Activated CD8-positive, alpha-beta memory T cell treated with anti-CD3 and anti-CD28 coated beads for 1 hour (primary cell): ENCODE measurements around the gene HAUS8.
"Not testable (repeated sequence)": the region's sequence is repeated elsewhere in the genome, so short reads cannot be mapped to it uniquely, and the experiment has no call there.

Experiments used
- DNase-seq, 2 donors: peaks; one replicate each; pipeline ENCODE4 v3.0.0-alpha.2; 2020; ENCODE audit warnings: low read depth in 1 of 2; ENCODE audit errors: extremely low read depth in 1 of 2

The HAUS8 gene

GRCh38 chr19:17075035-17075863 is at the start of gene HAUS8, which contains the start of gene MYO9B:
Gene HAUS8, minus strand, starts transcription at chr19:17075452. Its CDS starts 30 bp downstream, at chr19:17075422.
Gene MYO9B, plus strand, starts transcription at chr19:17075777. Its CDS starts 25,941 bp downstream, at chr19:17101718.
- DNase-seq, result peak; percentile 98

GRCh38 chr19:17124025-17124424 is 48.8 kb upstream of the HAUS8 start:
- no peak for DNase-seq

GRCh38 chr19:17123041-17123440 is 47.8 kb upstream of the HAUS8 start:
- no peak for DNase-seq

GRCh38 chr19:17121736-17122293 is 46.6 kb upstream of the HAUS8 start:
- no peak for DNase-seq

GRCh38 chr19:17118957-17119356 is 43.7 kb upstream of the HAUS8 start:
- no peak for DNase-seq

- no peak for DNase-seq
These were observed 41.9 kb upstream of the HAUS8 start for GRCh38 chr19:17116996-17117702.

- DNase-seq, result no peak
These were observed 39.2 kb upstream of the HAUS8 start for GRCh38 chr19:17114414-17114831.

GRCh38 chr19:17113127-17113785 is 38.0 kb upstream of the HAUS8 start:
- DNase-seq, result no peak

- no peak for DNase-seq
These were observed 37.4 kb upstream of the HAUS8 start for GRCh38 chr19:17112700-17113099.

GRCh38 chr19:17112271-17112670 is 37.0 kb upstream of the HAUS8 start:
- no peak for DNase-seq

GRCh38 chr19:17111766-17112165 is 36.5 kb upstream of the HAUS8 start:
- DNase-seq, result no peak

- DNase-seq, result no peak
These were observed 35.3 kb upstream of the HAUS8 start for GRCh38 chr19:17110599-17110966.

- DNase-seq, result no peak
These were observed 34.8 kb upstream of the HAUS8 start for GRCh38 chr19:17109962-17110598.

GRCh38 chr19:17109300-17109699 is 34.0 kb upstream of the HAUS8 start:
- no peak for DNase-seq

GRCh38 chr19:17108453-17108784 is 33.2 kb upstream of the HAUS8 start:
- no peak for DNase-seq

- DNase-seq, result no peak
These were observed 32.5 kb upstream of the HAUS8 start for GRCh38 chr19:17107546-17108452.

GRCh38 chr19:17106964-17107363 is 31.7 kb upstream of the HAUS8 start:
- DNase-seq, result not testable (repeated sequence)

- DNase-seq, result no peak
These were observed 30.3 kb upstream of the HAUS8 start for GRCh38 chr19:17105556-17105955.

GRCh38 chr19:17104679-17105078 is 29.4 kb upstream of the HAUS8 start:
- no peak for DNase-seq

- DNase-seq, result no peak
These were observed 27.9 kb upstream of the HAUS8 start for GRCh38 chr19:17103177-17103576.
